Activated CD4-positive, CD25-positive, alpha-beta regulatory T cell treated with anti-CD3 and anti-CD28 coated beads, Interleukin-2, amount 50 U/mL, for 16 hours (primary cell): ENCODE data around the gene EFEMP2.
"Not testable (repeated sequence)": the region's sequence is repeated elsewhere in the genome, so short reads cannot be mapped to it uniquely, and the experiment has no call there.

ENCODE experiments used
- DNase-seq: peaks from one replicate; pipeline ENCODE4 v3.0.0-alpha.2; 2020; ENCODE audit warnings: low read depth, low spot score

The EFEMP2 gene

GRCh38 chr11:65854852-65855837 is 17.5 kb downstream of the EFEMP2 start:
- DNase-seq = no peak

- no peak for DNase-seq
Observed at GRCh38 chr11:65854161-65854592, 18.4 kb downstream of the EFEMP2 start.

GRCh38 chr11:65853246-65853979 is 19.2 kb downstream of the EFEMP2 start:
- DNase-seq = no peak

GRCh38 chr11:65852508-65853245 is 19.9 kb downstream of the EFEMP2 start:
- no peak for DNase-seq

GRCh38 chr11:65851811-65852507 is 20.6 kb downstream of the EFEMP2 start:
- DNase-seq = no peak

GRCh38 chr11:65851083-65851579 is 21.5 kb downstream of the EFEMP2 start:
- no peak for DNase-seq

GRCh38 chr11:65850217-65851082 is 22.1 kb downstream of the EFEMP2 start:
- no peak for DNase-seq

GRCh38 chr11:65849771-65850216 is 22.8 kb downstream of the EFEMP2 start:
- DNase-seq = no peak

GRCh38 chr11:65849366-65849765 is 23.2 kb downstream of the EFEMP2 start:
- DNase-seq = no peak

- DNase-seq = not testable (repeated sequence)
Observed at GRCh38 chr11:65848693-65849092, 23.9 kb downstream of the EFEMP2 start.

- DNase-seq = no peak
Observed at GRCh38 chr11:65847746-65848145, 24.9 kb downstream of the EFEMP2 start.

GRCh38 chr11:65844231-65844872 is 28.2 kb downstream of the EFEMP2 start:
- DNase-seq = no peak

GRCh38 chr11:65843811-65844210 is 28.8 kb downstream of the EFEMP2 start:
- DNase-seq = no peak

GRCh38 chr11:65842144-65842543 is 30.5 kb downstream of the EFEMP2 start:
- no peak for DNase-seq

GRCh38 chr11:65834202-65834601 is 38.4 kb downstream of the EFEMP2 start:
- DNase-seq = no peak

- peak; percentile 87 for DNase-seq
Observed at GRCh38 chr11:65833297-65834030, 39.1 kb downstream of the EFEMP2 start, which contains the start of gene SNX32. TSS of gene SNX32 (plus strand) at chr11:65833963. CDS start at chr11:65834066, 103 bp downstream.

GRCh38 chr11:65832231-65832630 is 40.4 kb downstream of the EFEMP2 start:
- not testable (repeated sequence) for DNase-seq

GRCh38 chr11:65829459-65829858 is 43.1 kb downstream of the EFEMP2 start:
- DNase-seq = no peak
